Fibroblast of mammary gland (primary cell): ENCODE results near the gene TM9SF4.
A peak's percentile ranks its signal among the peaks of the same experiment; 100 is the strongest.

Experiments
- DNase-seq: peaks from one replicate; pipeline ENCODE4 v3.0.0-alpha.2; 2010; ENCODE audit warnings: low read depth
- H3K4me3 ChIP-seq: 2 replicates; pipeline ENCODE4 v1.5.1; 2011; ENCODE audit warnings: low read depth, mild to moderate bottlenecking, low read length, moderate library complexity; ENCODE audit not compliant: control insufficient read depth
- CTCF ChIP-seq: conservative IDR thresholded peaks from 2 replicates; pipeline ENCODE4 v1.5.1; 2011; ENCODE audit warnings: low read depth, low read length, inconsistent platforms; ENCODE audit not compliant: control insufficient read depth, insufficient read depth

Gene TM9SF4

GRCh38 chr20:32205843-32206759 is 96.6 kb downstream of the TM9SF4 start:
- TF ChIP-seq CTCF, result no peak
- no peak for DNase-seq
- peak overlapping the region; percentile 92 for H3K4me3 ChIP-seq

GRCh38 chr20:32206760-32207625 is 97.5 kb downstream of the TM9SF4 start:
- no peak for DNase-seq
- H3K4me3 ChIP-seq, result peak overlapping the region; percentile 92
- no peak for TF ChIP-seq CTCF

- TF ChIP-seq CTCF, result no peak
- peak within 1 kb of the TSS; percentile 100 for H3K4me3 ChIP-seq
- DNase-seq, result peak; percentile 78
These were observed 98.3 kb downstream of the TM9SF4 start, which contains the start of the genes PLAGL2 and POFUT1 for GRCh38 chr20:32207626-32208498. TSS of gene PLAGL2 (minus strand) at chr20:32207743. CDS start at chr20:32202178, 5,565 bp downstream. TSS of gene POFUT1 (plus strand) at chr20:32207880. CDS start at chr20:32207942, 62 bp downstream.

- no peak for TF ChIP-seq CTCF
- H3K4me3 ChIP-seq, result peak overlapping the region; percentile 100
- DNase-seq, result no peak
These were observed 99.1 kb downstream of the TM9SF4 start for GRCh38 chr20:32208499-32209154.

GRCh38 chr20:32209850-32210605 is 100.5 kb downstream of the TM9SF4 start:
- no peak for TF ChIP-seq CTCF

More at GRCh38 chr20:32209850-32210605, 100.5 kb downstream of the TM9SF4 start:
- H3K4me3 ChIP-seq, result no peak overlapping the region
- DNase-seq, result no peak
